ENCODE measurements around the gene MRGPRX4.

MRGPRX4 gene

GRCh38 chr11:18172666-18173065 is at the start of gene MRGPRX4:
TSS of gene MRGPRX4 (plus strand) at chr11:18172837. CDS start at chr11:18173257, 420 bp downstream.
- TF ChIP-seq CTCF (IDR thresholded peaks at IDR 0.05) = no peak

- no peak for TF ChIP-seq CTCF (IDR thresholded peaks at IDR 0.05)
Observed at GRCh38 chr11:18132341-18132740, 40.3 kb upstream of the MRGPRX4 start, which contains the start of gene MRGPRX3. TSS of gene MRGPRX3 (plus strand) at chr11:18132571. CDS start at chr11:18137203, 4,632 bp downstream.

- no peak for TF ChIP-seq CTCF (IDR thresholded peaks at IDR 0.05)
Observed at GRCh38 chr11:18135308-18135707, 37.3 kb upstream of the MRGPRX4 start.

DNA sequence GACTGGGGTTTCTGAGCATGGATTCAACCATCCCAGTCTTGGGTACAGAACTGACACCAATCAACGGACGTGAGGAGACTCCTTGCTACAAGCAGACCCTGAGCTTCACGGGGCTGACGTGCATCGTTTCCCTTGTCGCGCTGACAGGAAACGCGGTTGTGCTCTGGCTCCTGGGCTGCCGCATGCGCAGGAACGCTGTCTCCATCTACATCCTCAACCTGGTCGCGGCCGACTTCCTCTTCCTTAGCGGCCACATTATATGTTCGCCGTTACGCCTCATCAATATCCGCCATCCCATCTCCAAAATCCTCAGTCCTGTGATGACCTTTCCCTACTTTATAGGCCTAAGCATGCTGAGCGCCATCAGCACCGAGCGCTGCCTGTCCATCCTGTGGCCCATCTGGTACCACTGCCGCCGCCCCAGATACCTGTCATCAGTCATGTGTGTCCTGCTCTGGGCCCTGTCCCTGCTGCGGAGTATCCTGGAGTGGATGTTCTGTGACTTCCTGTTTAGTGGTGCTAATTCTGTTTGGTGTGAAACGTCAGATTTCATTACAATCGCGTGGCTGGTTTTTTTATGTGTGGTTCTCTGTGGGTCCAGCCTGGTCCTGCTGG is 35.3 kb upstream of the MRGPRX4 start:
- no peak for TF ChIP-seq CTCF (IDR thresholded peaks at IDR 0.05)

DNA sequence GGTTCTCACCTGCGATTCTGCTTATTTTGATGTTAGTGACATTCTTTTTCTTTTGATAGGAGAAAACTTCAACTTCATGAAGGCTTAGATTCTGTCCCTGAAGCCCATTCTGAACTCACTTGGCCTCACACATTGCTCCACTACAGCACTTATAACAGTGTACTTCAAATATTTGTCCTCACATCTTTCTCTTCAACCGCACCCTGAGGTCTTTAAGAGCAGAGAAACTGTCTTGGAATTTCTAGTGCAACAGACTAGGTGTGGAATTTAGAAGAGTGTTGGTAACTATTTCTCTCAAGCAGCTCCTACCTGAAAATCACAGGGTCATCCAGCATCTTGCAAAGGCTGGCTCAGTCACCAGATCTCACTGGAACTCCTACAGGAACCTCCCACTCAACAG is 32.5 kb upstream of the MRGPRX4 start:
- TF ChIP-seq CTCF (IDR thresholded peaks at IDR 0.05) = no peak

DNA sequence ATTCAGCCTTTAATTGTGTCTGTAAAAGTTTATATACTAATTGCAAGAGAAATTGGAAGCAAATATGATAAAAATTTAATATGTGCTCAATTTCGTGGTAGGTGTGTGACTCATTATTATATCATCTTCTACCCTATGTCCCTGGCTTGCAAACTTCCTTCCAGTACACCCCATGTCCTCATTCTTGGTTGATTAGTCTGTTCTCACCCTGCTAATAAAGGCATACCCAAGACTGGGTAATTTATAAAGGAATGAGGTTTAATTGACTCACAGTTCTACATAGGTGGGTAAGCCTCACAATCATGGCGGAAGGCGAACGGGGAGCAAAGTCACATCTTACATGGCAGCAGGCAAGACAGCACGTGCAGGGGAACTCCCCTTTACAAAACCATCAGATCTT is 28.4 kb upstream of the MRGPRX4 start:
- TF ChIP-seq CTCF (IDR thresholded peaks at IDR 0.05) = no peak

GRCh38 chr11:18145025-18145424 is 27.6 kb upstream of the MRGPRX4 start:
- peak; percentile 43 for TF ChIP-seq CTCF (IDR thresholded peaks at IDR 0.05)

GRCh38 chr11:18145837-18146236 is 26.8 kb upstream of the MRGPRX4 start:
- TF ChIP-seq CTCF (IDR thresholded peaks at IDR 0.05) = no peak
